SK-N-MC (cell line): Measurements from ENCODE around the gene THBS2.

Experiments used
- EZH2 ChIP-seq: fragments of 200-600 bp; sonication (generic); IDR thresholded peaks from one replicate; pipeline ENCODE4 v1.6.1; 2017; ENCODE audit warnings: antibody characterized with exemption
- POLR2AphosphoS5 ChIP-seq: IDR thresholded peaks from 2 replicates; pipeline ENCODE4 v1.6.1; 2012; ENCODE audit warnings: mild to moderate bottlenecking, low read depth, low read length, borderline replicate concordance

- TF ChIP-seq EZH2 (no peak), POLR2AphosphoS5 (no peak)
These were observed 38.9 kb upstream of the THBS2 start for GRCh38 chr6:169292338-169293124.
